ENCODE measurements around the gene E4F1. TPM values are rescaled to one million over a fixed set of nuclear protein-coding genes. Genes with fewer than 3 reads are reported as not detected.

Gene E4F1
- total and polyA plus RNA-seq, 2 donors (not counting 3 experiments of a cell fraction or from before 2014, with no cell fraction given), result 28.6 to 32.7 TPM

- no peak for TF ChIP-seq MAX (IDR thresholded peaks at IDR 0.05; ENCODE audit: insufficient read depth, insufficient read length)
- no peak for TF ChIP-seq EZH2 (IDR thresholded peaks at IDR 0.05; ENCODE audit: borderline replicate concordance, low read depth, low read length, severe bottlenecking)
- TF ChIP-seq POLR2AphosphoS5 (IDR thresholded peaks at IDR 0.05; ENCODE audit: insufficient read depth, low read depth, low read length), result no peak
- no peak for TF ChIP-seq POLR2A (IDR thresholded peaks at IDR 0.05; ENCODE audit: low read depth, low read length)
- no peak for TF ChIP-seq JUN (IDR thresholded peaks at IDR 0.05; ENCODE audit: borderline replicate concordance, insufficient read depth, insufficient read length, low read depth)
- TF ChIP-seq CTCF (IDR thresholded peaks at IDR 0.05; ENCODE audit: extremely low read depth in 1 of 2, insufficient read depth in 1 of 2, low read depth in 1 of 2, low read length in 2 of 2), result no peak
- no peak for TF ChIP-seq FOS (IDR thresholded peaks at IDR 0.05; ENCODE audit: borderline replicate concordance, insufficient read depth, low read length)
- no peak for TF ChIP-seq MYC (IDR thresholded peaks at IDR 0.05; ENCODE audit: low read depth, low read length)
- TF ChIP-seq GATA2 (IDR thresholded peaks at IDR 0.05; ENCODE audit: insufficient read depth, insufficient read length, low read depth, low read length), result no peak
- no peak overlapping the region for H2AFZ ChIP-seq (ENCODE audit: low read depth, low read length)
- dilution Hi-C loops (cut with MboI; ENCODE audit: extremely low pct_ligation_motif_present, low sequenced_read_pairs) (loop anchor here (25.0 kb wide), 1 partner anchor 137 kb away; the partner anchor contains the start of genes NHERF2, NTHL1 and TSC2), intact Hi-C loops (cut with micrococcal nuclease) (no loop called here)
- ChIA-PET POLR2A (interaction anchor here (1.0 kb wide), 1 partner anchor 18 kb away, joined by 5 read pairs; the partner anchor contains the start of gene TRAF7), CTCF (interaction anchor here (1.2 kb wide), 2 partner anchors 15 to 20 kb away, joined by 3 to 4 read pairs; no protein-coding TSS in a partner anchor)
- H3K4me3 ChIP-seq (replicated peaks in 1 of 3; ENCODE audit: insufficient read depth in 1 of 3, low read depth in 1 of 3, low read length in 3 of 3), result no peak overlapping the region
- no peaks in the 10 kb centered on the region for H4K20me1 ChIP-seq (replicated peaks; ENCODE audit: control insufficient read depth, extremely low read depth, insufficient read depth, low read length)
- H3K27me3 ChIP-seq (ENCODE audit: control insufficient read depth in 2 of 2, insufficient read depth in 2 of 2, low read length in 2 of 2), result no peaks in the 10 kb centered on the region
- H3K9me3 ChIP-seq (replicated peaks; ENCODE audit: control insufficient read depth, insufficient read depth, low read length), result no peaks in the 10 kb centered on the region
- H3K9me1 ChIP-seq (replicated peaks; ENCODE audit: control insufficient read depth, extremely low read depth, insufficient read depth, low read length), result no peaks in the 10 kb centered on the region
- no peak overlapping the region for H3K9ac ChIP-seq (replicated peaks; ENCODE audit: extremely low read depth, insufficient read depth, low read length)
- DNase-seq (ENCODE audit: low read depth, low spot score) (no peak), FAIRE-seq (no peak)
- no peak overlapping the region for H3K4me2 ChIP-seq (ENCODE audit: insufficient read depth, low read length)
- peaks cover 23 to 46% of the 10 kb centered on the region in 2 experiments for H3K36me3 ChIP-seq (ENCODE audit: control insufficient read depth in 2 of 2, extremely low read depth in 1 of 2, insufficient read depth in 2 of 2, low read length in 2 of 2)
- H3K27ac ChIP-seq (ENCODE audit: insufficient read depth, low read depth, low read length), result no peak overlapping the region
- H3K79me2 ChIP-seq (ENCODE audit: control insufficient read depth, insufficient read depth, low read length), result peaks cover 35% of the 10 kb centered on the region
- BruUV-seq (replicated peaks), result no TSS peak
- peaks cover 24% of the 10 kb centered on the region for H3K4me1 ChIP-seq (ENCODE audit: control insufficient read depth, extremely low read depth, insufficient read depth, low read length)
These were observed 49.5 kb upstream of the E4F1 start for GRCh38 chr16:2173916-2174315.

Data from endothelial cell of umbilical vein (primary cell).